Measurements from ENCODE around the gene CFAP97D2. TPM values are rescaled to one million over a fixed set of nuclear protein-coding genes. Genes with fewer than 3 reads are reported as not detected.

The CFAP97D2 gene
- total and polyA plus RNA-seq, 4 donors, result 0.22 to 3.0 (median 0.65) TPM; not detected in 1

- no peak overlapping the region for H3K27ac ChIP-seq (ENCODE audit: low read depth, low read length)
- H3K27me3 ChIP-seq (ENCODE audit: control insufficient read depth, insufficient read depth, low read length), result no peaks in the 10 kb centered on the region
- no peaks in the 10 kb centered on the region for H3K4me1 ChIP-seq (ENCODE audit: control insufficient read depth, insufficient read depth, low read length)
- H3K4me3 ChIP-seq (ENCODE audit: low read depth, low read length), result no peak overlapping the region
- peaks cover 53% of the 10 kb centered on the region for H3K36me3 ChIP-seq (ENCODE audit: control insufficient read depth, insufficient read depth, low read length)
- no peak for DNase-seq (ENCODE audit: low read depth in 4 of 6, low spot score in 6 of 6)
- WGBS (ENCODE audit: insufficient coverage), result 100% methylated on average over 1 of the region's 4 CpGs
- H3K9me3 ChIP-seq (ENCODE audit: control insufficient read depth, insufficient read depth, low read length), result no peaks in the 10 kb centered on the region
Observed at GRCh38 chr13:114269281-114269770, 90.3 kb downstream of the CFAP97D2 start.

Small RNA genes lying within 50 kb of the gene (small RNA-seq; reads per million reads assigned to genes)
- not detected for gene MIR548AR (ENCODE audit: low replicate concordance)

Other genes starting within 250 kb of the CFAP97D2 start
- under 1 TPM; 0.20 to 0.22 TPM for gene C13orf46, start 205.2 kb upstream of the CFAP97D2 start, total RNA-seq
- 1 to 10 TPM; 1.0 to 1.1 TPM for gene C13orf46, start 205.2 kb upstream of the CFAP97D2 start, polyA plus RNA-seq (ENCODE audit: insufficient read length in 2 of 2)
- gene RASA3, start 46.6 kb upstream of the CFAP97D2 start, total RNA-seq, result 10 to 100 TPM; 15.2 to 16.9 TPM
- 10 to 100 TPM; 29.5 to 31.6 TPM for gene RASA3, start 46.6 kb upstream of the CFAP97D2 start, polyA plus RNA-seq (ENCODE audit: insufficient read length in 2 of 2)
- gene CDC16, start 55.6 kb downstream of the CFAP97D2 start, total RNA-seq, result 10 to 100 TPM; 71.5 to 78.3 TPM
- gene CDC16, start 55.6 kb downstream of the CFAP97D2 start, polyA plus RNA-seq (ENCODE audit: insufficient read length in 2 of 2), result 10 to 100 TPM; 97.9 to 98.1 TPM
- gene UPF3A, start 102.3 kb downstream of the CFAP97D2 start, total RNA-seq, result 10 to 100 TPM; 44.8 to 61.6 TPM
- 100 to 1,000 TPM; 151 to 194 TPM for gene UPF3A, start 102.3 kb downstream of the CFAP97D2 start, polyA plus RNA-seq (ENCODE audit: insufficient read length in 2 of 2)
- gene CHAMP1, start 135.2 kb downstream of the CFAP97D2 start, total RNA-seq, result 10 to 100 TPM; 11.1 to 11.2 TPM
- gene CHAMP1, start 135.2 kb downstream of the CFAP97D2 start, polyA plus RNA-seq (ENCODE audit: insufficient read length in 2 of 2), result 10 to 100 TPM; 34.7 to 54.0 TPM

Data from spinal cord (tissue), 10 donors.